ENCODE data around the gene GCN1.

The GCN1 gene

GRCh38 chr12:120181991-120182631 lies 12.4 kb downstream of the GCN1 start:
- peak; percentile 15 for DNase-seq

DNA sequence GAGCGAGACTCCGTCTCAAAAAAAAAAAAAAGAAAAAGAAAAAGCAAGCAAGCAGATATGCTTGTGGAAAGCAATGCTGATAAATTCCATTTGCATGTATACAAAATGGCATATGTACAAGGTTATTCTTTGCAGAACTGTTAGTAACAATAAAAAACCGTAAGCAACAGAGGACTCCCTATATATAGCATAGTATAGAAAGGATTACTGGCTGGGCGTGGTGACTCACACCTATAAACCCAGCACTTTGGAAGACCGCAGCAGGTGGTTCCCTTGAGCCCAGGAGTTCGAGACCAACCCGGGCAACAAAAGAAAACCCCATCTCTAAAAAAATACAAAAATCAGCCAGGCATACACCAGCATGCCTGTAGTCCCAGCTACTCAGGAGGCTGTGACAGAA lies 13.5 kb downstream of the GCN1 start:
- no peak for DNase-seq

DNA sequence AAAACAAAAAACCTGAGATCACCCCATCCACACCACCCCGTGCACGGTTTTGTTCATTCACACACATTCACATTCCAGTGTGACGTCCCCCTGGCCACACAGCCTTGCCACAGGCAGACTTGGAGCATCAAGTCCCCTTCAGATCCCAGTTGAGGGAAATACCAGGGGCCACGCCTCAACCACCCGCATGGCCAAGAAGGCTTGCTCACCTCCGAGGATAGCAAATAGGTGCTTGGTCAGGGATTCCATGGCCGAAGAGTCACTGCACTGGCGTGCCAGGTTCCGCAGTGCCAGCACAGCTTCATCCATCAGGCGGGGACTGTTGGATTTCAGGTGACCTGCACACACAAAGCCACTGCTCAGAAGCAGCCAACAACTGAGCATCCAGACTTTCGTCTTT lies 19.0 kb downstream of the GCN1 start:
- DNase-seq = no peak

DNA sequence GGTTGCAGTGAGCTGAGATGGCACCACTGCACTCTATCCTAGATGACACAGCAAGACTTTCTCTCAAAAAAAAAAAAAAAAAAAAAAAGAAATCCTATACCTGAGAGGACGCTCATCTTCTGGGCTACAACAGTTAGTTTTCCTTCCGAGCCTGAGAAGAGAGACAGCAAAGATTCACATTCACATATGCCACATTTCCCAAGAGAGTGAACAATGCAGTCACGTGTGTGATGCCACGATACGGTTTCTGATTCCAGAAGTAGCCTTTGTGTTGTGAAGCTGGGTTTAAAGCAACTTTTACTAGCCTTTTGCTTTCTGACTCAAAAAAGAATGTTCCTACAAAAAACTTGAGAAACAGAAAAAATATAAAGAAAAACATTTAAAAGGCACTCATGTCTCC lies 19.5 kb downstream of the GCN1 start:
- no peak for DNase-seq

GRCh38 chr12:120172053-120172452 lies 22.5 kb downstream of the GCN1 start:
- no peak for DNase-seq

DNA sequence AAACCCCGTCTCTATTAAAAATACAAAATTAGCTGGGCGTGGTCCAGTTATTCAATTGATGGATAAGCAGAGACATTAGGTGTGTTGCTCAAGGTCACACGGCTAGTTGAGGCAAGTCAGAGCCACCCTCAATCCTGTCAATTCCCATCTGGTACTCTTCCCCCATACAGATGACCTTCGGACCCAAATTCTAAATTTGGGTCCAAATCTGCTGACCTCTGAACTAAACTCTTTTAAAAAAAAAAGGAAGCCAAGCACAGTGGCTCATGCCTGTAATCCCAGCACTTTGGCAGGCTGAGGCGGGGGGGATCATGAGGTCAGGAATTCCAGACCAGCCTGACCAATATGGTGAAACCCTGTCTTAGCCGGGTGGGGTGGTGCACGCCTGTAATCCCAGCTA lies 23.9 kb downstream of the GCN1 start:
- no peak for DNase-seq

- DNase-seq = no peak
Measured at GRCh38 chr12:120169946-120170345, 24.6 kb downstream of the GCN1 start.

GRCh38 chr12:120168337-120168736 lies 26.2 kb downstream of the GCN1 start:
- DNase-seq = no peak

GRCh38 chr12:120167529-120168095 lies 26.9 kb downstream of the GCN1 start:
- DNase-seq = no peak

DNA sequence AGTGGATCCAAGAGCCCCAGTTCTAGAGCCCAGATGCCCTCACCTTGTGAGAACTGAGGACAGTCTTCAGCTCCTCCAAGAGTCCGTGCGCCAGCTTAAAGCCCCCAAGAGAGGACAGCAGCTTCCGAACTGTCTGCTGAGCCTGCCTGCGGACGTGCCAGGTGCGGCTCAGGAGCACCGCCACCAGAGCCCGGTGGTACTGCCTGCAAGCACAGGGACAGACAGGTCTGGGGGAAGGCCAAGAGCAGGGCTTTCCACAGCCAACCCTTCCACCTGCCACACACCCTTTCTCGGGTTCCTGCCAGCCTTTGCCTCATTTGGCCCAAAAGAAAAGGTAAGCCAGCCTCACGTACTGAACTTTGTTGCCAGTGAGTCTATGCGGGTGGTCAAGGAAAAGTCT lies 30.2 kb downstream of the GCN1 start:
- no peak for DNase-seq

- DNase-seq = no peak
Measured at GRCh38 chr12:120162763-120163162, 31.8 kb downstream of the GCN1 start.

DNA sequence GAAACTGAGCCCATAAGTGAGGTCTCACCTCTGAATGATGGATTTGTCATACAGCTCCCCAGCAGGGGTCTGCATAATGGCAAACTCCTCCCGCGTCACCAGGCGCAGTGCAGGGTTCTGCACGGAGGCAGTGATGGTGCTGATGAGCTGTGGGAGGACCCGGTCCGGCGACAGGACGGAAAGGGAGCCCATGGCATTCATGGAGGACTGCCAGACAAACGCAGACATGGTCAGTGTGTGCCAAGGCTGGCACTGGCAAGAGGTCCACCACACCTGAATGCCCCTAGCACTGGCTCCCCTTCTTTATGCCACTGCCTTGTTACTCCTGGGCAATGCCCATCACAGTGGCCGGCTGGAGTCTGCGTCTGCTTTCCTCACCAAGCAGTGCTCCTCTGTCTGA lies 32.7 kb downstream of the GCN1 start:
- DNase-seq = no peak

DNA sequence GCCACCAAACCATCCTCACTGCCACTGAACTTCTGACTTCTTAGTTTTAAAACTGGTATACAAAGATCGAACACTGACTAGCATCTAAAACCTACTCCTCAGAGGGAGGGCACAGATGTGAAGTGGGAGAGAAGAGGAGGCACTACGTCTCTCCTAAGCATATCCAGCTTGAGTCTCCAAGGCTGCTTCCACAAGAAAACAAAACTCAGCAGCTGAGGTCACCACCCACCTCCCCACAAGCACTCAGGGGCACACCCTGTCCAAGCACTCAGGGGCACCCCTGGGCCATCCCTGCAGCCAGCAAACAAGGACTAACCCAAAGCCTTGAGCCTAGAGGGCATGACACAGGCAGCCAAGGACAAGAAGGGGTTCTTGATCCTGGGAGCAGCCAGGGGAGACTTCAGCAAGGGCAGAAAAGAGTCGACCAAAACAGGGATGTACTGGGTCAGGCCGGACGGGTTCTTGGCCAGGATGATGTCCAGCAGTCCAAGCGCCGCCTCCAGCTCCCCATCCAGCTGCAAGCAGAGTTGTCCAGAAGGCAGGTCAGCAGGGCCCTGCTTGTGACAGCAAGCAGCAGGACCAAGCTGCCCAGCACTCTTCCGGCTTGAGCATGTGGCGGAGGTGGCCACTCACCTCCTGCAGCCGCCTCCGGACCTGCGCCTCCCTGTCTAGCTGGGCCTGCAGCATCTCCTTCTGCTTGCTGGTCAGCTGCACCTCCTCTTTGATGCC lies 34.8 kb downstream of the GCN1 start:
- no peak for DNase-seq

DNA sequence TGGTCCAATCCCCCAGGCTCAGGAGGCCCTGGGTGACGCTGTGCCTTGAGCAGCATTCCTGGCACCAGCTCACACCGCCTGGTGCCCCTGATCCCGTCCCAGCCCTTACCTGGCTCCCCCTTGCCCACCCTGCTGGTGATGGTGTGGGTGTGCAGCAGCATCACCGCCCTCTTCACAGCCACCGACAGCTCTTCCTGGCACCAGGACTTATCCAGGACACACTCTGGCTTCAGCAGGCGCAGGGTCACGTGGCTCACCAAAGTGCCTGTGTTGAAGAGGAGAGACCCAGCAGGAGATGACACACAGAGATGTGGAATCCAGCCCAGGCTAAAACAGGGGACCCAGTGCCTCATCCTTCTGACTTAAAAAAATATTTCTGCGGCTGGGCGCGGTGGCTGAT lies 36.2 kb downstream of the GCN1 start:
- DNase-seq = no peak

DNA sequence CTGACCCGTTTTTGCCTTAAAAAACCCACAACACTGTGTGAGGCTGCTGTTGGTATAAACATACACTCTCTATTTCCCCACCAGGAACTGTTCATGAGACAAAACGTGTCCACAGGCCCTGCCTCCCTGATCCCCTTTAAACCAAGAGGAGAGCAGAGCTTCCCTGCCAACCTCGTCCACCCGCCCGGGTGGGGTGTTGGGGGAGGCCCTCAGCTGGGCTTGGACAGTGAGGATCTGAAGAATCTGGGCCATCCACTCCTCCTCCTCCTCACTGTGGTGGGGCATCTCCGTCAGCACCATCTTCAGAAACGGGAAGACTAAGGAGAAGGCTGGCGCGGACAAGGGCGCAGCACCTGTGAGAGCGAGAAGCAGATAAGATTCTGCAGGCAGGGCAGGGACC lies 36.8 kb downstream of the GCN1 start:
- no peak for DNase-seq

- no peak for DNase-seq
Measured at GRCh38 chr12:120156315-120157259, 37.9 kb downstream of the GCN1 start.

DNA sequence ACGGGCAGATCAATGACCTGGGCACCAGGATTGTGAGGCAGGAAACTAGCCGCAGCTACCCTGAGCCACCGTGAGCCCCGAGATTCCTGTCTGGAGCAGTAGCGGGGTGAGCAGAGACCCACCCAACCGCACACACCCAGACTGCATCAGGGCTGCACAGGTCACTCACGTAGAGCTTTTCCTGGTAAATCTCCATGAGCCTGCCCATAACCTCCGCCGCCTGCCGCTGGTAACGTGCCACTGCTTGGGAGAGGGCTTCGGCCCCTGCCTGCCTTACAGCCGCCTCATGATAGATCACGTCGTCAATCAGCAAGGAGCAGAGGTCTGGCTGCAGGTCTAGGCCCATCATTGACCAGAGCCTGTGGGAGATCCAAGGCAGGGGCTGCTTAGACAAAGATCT lies 39.4 kb downstream of the GCN1 start:
- DNase-seq = no peak

DNA sequence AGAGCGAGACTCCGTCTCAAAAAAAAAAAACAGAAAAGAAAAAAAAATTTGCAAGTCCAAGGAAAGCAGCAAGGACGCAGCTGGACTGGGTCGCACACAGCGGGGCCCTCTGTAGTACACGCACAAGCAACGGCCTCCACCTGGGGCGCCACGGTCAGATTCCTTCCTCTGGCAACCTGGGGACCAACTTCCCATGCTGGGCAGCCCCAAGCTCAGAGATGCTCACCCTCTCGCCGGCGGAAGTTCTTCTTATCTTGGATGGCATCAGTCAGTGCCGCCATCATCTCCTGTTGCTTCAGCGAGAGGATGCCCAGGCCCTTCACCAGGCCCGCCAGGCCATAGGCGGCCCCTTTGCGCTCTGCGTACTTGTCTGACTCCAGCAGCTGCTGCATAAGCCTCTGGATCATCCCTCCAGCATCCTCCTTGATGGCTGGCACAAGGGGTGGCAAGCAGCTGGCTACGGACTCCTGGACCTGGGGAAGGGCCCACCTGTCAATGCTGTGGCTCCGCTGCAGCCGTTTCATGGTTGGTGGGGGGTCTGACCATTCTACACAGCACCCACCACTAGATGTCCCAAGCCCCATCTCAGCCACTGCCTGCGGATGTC lies 43.5 kb downstream of the GCN1 start:
- DNase-seq = no peak

- no peak for DNase-seq
Measured at GRCh38 chr12:120148011-120148410, 46.5 kb downstream of the GCN1 start.

GRCh38 chr12:120145164-120145563 lies 49.4 kb downstream of the GCN1 start:
- DNase-seq = no peak

- no peak for DNase-seq
Measured at GRCh38 chr12:120144215-120144614, 50.3 kb downstream of the GCN1 start.

DNA sequence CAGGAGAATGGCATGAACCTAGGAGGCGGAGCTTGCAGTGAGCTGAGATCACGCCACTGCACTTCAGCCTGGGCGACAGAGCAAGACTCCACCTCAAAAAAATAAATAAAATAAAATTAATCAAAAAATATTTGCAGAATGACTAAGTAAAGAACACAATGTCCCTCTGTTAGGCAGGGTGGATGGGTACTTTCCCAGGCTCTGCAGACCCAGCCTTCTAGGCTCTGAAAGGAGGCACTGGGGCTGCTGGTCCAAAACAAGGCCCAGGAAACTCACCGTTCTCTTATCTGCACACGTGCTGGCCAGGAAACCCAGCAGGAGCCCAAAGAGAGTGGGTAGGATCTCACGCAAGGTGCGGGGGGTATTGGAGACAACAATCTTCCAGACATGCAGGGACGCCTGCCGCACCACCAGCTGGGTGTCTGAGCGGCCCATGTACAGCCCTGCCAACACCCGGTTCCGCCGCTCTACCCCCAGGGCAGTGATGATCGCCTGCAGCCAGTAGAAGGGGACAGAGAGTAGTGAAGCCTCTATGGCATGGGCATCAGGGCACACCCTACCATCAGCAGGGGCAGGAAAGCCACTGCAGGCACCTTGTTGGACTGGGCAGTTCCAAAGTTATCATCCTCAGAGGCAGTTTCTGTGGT lies 52.2 kb downstream of the GCN1 start:
- no peak for DNase-seq

Data from DMS79 (cell line).